Stromal cell of bone marrow (primary cell): Measurements from ENCODE around the gene COLQ.

Experiments used
- DNase-seq: peaks from one replicate; pipeline ENCODE4 v3.0.0-alpha.2; 2012; ENCODE audit warnings: low read depth

COLQ gene

GRCh38 chr3:15520185-15520584 lies 1.3 kb downstream of the COLQ start:
- DNase-seq, result no peak

- DNase-seq, result no peak
Observed at GRCh38 chr3:15519096-15519495, 2.4 kb downstream of the COLQ start.

- no peak for DNase-seq
Observed at GRCh38 chr3:15514663-15515340, 6.7 kb downstream of the COLQ start.

GRCh38 chr3:15513810-15514662 lies 7.5 kb downstream of the COLQ start:
- DNase-seq, result no peak

GRCh38 chr3:15513116-15513515 lies 8.4 kb downstream of the COLQ start:
- DNase-seq, result no peak

- DNase-seq, result peak; percentile 25
Observed at GRCh38 chr3:15512166-15512565, 9.3 kb downstream of the COLQ start.

- DNase-seq, result no peak
Observed at GRCh38 chr3:15511156-15511555, 10.3 kb downstream of the COLQ start.

GRCh38 chr3:15510493-15510892 lies 11.0 kb downstream of the COLQ start:
- no peak for DNase-seq

- DNase-seq, result no peak
Observed at GRCh38 chr3:15506571-15506970, 14.9 kb downstream of the COLQ start.

GRCh38 chr3:15505479-15506165 lies 15.9 kb downstream of the COLQ start:
- DNase-seq, result no peak

GRCh38 chr3:15502616-15503015 lies 18.9 kb downstream of the COLQ start:
- DNase-seq, result no peak

- DNase-seq, result no peak
Observed at GRCh38 chr3:15501126-15501525, 20.4 kb downstream of the COLQ start.

- peak; percentile 31 for DNase-seq
Observed at GRCh38 chr3:15500107-15500724, 21.3 kb downstream of the COLQ start.

GRCh38 chr3:15499536-15499935 lies 22.0 kb downstream of the COLQ start:
- peak; percentile 22 for DNase-seq

- no peak for DNase-seq
Observed at GRCh38 chr3:15498431-15499214, 22.9 kb downstream of the COLQ start.

GRCh38 chr3:15497964-15498363 lies 23.5 kb downstream of the COLQ start:
- DNase-seq, result no peak

GRCh38 chr3:15496341-15496664 lies 25.2 kb downstream of the COLQ start:
- DNase-seq, result no peak

GRCh38 chr3:15495461-15496340 lies 25.8 kb downstream of the COLQ start:
- DNase-seq, result no peak

- no peak for DNase-seq
Observed at GRCh38 chr3:15493436-15493835, 28.1 kb downstream of the COLQ start.

- DNase-seq, result no peak
Observed at GRCh38 chr3:15492847-15493360, 28.6 kb downstream of the COLQ start.

- no peak for DNase-seq
Observed at GRCh38 chr3:15491143-15491542, 30.4 kb downstream of the COLQ start.
